Measurements from ENCODE around the gene CNRIP1. TPM values are rescaled to one million over a fixed set of nuclear protein-coding genes. Genes with fewer than 3 reads are reported as not detected.

Gene CNRIP1
- total and polyA plus RNA-seq, 2 of the 4 experiments (the other 2 are of a cell fraction), result 23.3 to 32.7 TPM

- ChIA-PET POLR2A (ENCODE audit: unreplicated experiment) (no interaction called here), CTCF (no interaction called here)
- TF ChIP-seq SMC3 (IDR thresholded peaks at IDR 0.05; ENCODE audit: low read depth, low read length), result peak; percentile 29; the same call in 1 of the 2 replicates
- TF ChIP-seq RCOR1 (IDR thresholded peaks at IDR 0.05; ENCODE audit: insufficient replicate concordance, low read length), result no peak
- TF ChIP-seq MAFK (IDR thresholded peaks at IDR 0.05; ENCODE audit: low read depth, low read length), result no peak
- TF ChIP-seq FOS (IDR thresholded peaks at IDR 0.05; ENCODE audit: low read depth, low read length), result no peak
- no peak for TF ChIP-seq BHLHE40 (IDR thresholded peaks at IDR 0.05; ENCODE audit: low read depth, low read length)
- peak; percentile 69 for TF ChIP-seq POLR2A (IDR thresholded peaks at IDR 0.05; ENCODE audit: low read depth, low read length)
- TF ChIP-seq MAZ (IDR thresholded peaks at IDR 0.05; ENCODE audit: borderline replicate concordance, low read depth, low read length), result no peak; the same call in 1 of the 2 replicates
- no peak for TF ChIP-seq CHD1 (IDR thresholded peaks at IDR 0.05; ENCODE audit: low read depth, low read length)
- peak; percentile 60 for TF ChIP-seq RAD21 (IDR thresholded peaks at IDR 0.05; ENCODE audit: low read length)
- TF ChIP-seq, protein P1, sequence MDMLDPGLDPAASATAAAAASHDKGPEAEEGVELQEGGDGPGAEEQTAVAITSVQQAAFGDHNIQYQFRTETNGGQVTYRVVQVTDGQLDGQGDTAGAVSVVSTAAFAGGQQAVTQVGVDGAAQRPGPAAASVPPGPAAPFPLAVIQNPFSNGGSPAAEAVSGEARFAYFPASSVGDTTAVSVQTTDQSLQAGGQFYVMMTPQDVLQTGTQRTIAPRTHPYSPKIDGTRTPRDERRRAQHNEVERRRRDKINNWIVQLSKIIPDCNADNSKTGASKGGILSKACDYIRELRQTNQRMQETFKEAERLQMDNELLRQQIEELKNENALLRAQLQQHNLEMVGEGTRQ (IDR thresholded peaks at IDR 0.05; ENCODE audit: low read depth, low read length), result no peak
- TF ChIP-seq MXI1 (IDR thresholded peaks at IDR 0.05; ENCODE audit: borderline replicate concordance, low read depth, low read length), result peak; percentile 33; the same call in 1 of the 2 replicates
- peak; percentile 71 for TF ChIP-seq CTCF (conservative IDR thresholded peaks at IDR 0.05; ENCODE audit: low read depth, low read length)
- no peak for TF ChIP-seq RFX5 (IDR thresholded peaks at IDR 0.05; ENCODE audit: low read depth, low read length)
- no peak for TF ChIP-seq CEBPB (IDR thresholded peaks at IDR 0.05; ENCODE audit: low read depth, low read length)
- Histone ChIP-seq H2BK15ac (ENCODE audit: low read depth, low read length) (0 out of 3 replicates have a peak overlapping the region, but pooled peaks have one; percentile 4), H2BK5ac (ENCODE audit: low read depth, low read length, poor library complexity, severe bottlenecking) (peak overlapping the region; percentile 94), H4K5ac (ENCODE audit: low read depth, low read length) (peak overlapping the region; percentile 49), H2AFZ (replicated peaks; ENCODE audit: low read length, poor library complexity) (peak overlapping the region; percentile 78), H4K91ac (ENCODE audit: insufficient read depth, low read depth, low read length) (peak overlapping the region; percentile 14), H2BK20ac (ENCODE audit: low read depth, low read length) (no peak overlapping the region), H4K20me1 (ENCODE audit: insufficient read depth, low read length) (peaks cover 50% of the 10 kb centered on the region), H3K18ac (ENCODE audit: low read depth, low read length) (peak overlapping the region; percentile 74), H3K14ac (replicated peaks; ENCODE audit: low read depth, low read length) (peak overlapping the region; percentile 95), H3K4me3 (ENCODE audit: insufficient read depth, low read depth, low read length) (peak overlapping the region; percentile 98), H3K27me3 (ENCODE audit: control insufficient read depth, insufficient read depth, low read length) (no peaks in the 10 kb centered on the region), H3K27ac (ENCODE audit: insufficient read depth, low read length) (peak overlapping the region; percentile 96), H3K4me2 (ENCODE audit: low read depth, low read length) (peak overlapping the region; percentile 94), H3K9me3 (ENCODE audit: control insufficient read depth, insufficient read depth, low read length) (no peaks in the 10 kb centered on the region), H3K36me3 (ENCODE audit: control insufficient read depth, insufficient read depth, low read length) (no peaks in the 10 kb centered on the region), H3K23ac (ENCODE audit: low read depth, low read length) (peak overlapping the region; percentile 94), H2AK5ac (ENCODE audit: low read depth, low read length) (peak overlapping the region; percentile 27), H3K56ac (ENCODE audit: extremely low read depth, insufficient read depth, low read length) (peak overlapping the region; percentile 87; the same call in 1 of the 2 replicates), H3K4me1 (ENCODE audit: control insufficient read depth, insufficient read depth, low read length) (peaks cover 17% of the 10 kb centered on the region), H2AK9ac (replicated peaks; ENCODE audit: low read depth, low read length, poor library complexity) (peak overlapping the region; percentile 86), H2BK120ac (ENCODE audit: low read depth, low read length) (peak overlapping the region; percentile 9; the same call in 1 of the 2 replicates), H3K9ac (ENCODE audit: low read depth, low read length) (peak overlapping the region; percentile 94), H3K9me1 (ENCODE audit: insufficient read depth, low read length) (peaks cover 20% of the 10 kb centered on the region), H3K79me1 (ENCODE audit: low read depth in 1 of 2, low read length in 2 of 2) (peaks cover 8 to 58% of the 10 kb centered on the region in 2 experiments; a peak in 3 of 4 replicates), H3K4ac (ENCODE audit: low read depth, low read length) (peak overlapping the region; percentile 84), H4K8ac (ENCODE audit: low read depth in 2 of 2, low read length in 2 of 2) (peak overlapping the region; percentile 3 to 48; a peak in 1 of 4 replicates)
- WGBS, 2 experiments (ENCODE audit: extremely low coverage in 2 of 2, insufficient read length in 1 of 2), result 0% methylated on average over 3 of the region's 41 CpGs; no CpG with 5 or more reads in 1 of the 2 experiments
- DNase-seq (peak; percentile 76), ATAC-seq (ENCODE audit: low read depth) (peak; percentile 42)
- in situ Hi-C loops (cut with MboI; ENCODE audit: low sequenced_read_pairs) (no loop called here), dilution Hi-C loops (cut with HindIII; ENCODE audit: low sequenced_read_pairs, unreplicated experiment) (no loop called here), intact Hi-C loops (cut with micrococcal nuclease) (loop anchor here (2.0 to 5.0 kb wide), 3 partner anchors 67 to 191 kb away; partner anchors contain the start of gene CNRIP1)
- no TSS peak for BruUV-seq (replicated peaks)
These were observed 68.4 kb downstream of the CNRIP1 start for GRCh38 chr2:68251187-68251854.
